ENCODE measurements around the gene TMEM147.

DNA sequence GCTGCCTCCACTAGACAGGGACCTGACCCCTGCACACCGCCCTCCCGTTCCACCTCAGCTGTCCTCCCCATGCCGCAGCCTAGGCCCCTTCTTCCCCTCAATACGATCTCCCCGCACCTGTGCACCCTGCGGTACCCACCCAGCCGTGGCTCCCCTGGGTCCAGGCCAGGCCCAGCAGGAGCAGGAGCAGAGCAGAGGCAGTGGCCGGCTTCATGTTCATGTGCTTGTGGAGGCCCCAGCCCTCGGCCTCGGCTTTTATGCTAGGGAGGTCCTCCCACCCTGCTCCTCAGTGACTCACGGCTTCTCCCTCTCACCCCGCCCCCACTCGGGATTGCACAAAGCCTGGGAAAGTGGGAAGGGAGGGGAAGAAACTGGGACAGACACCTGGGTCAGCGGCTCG lies 43.7 kb upstream of the TMEM147 start:
- TF ChIP-seq POLR2A (IDR thresholded peaks at IDR 0.05; ENCODE audit: insufficient read depth in 1 of 2, low read depth in 2 of 2, low read length in 2 of 2) (no peak), SIN3A (IDR thresholded peaks at IDR 0.05; ENCODE audit: borderline replicate concordance, low read depth, low read length) (no peak), ZNF451 (CRISPR knock-in tag; IDR thresholded peaks at IDR 0.05) (no peak), TEAD2 (CRISPR knock-in tag; IDR thresholded peaks at IDR 0.05) (no peak), KAT8 (CRISPR knock-in tag; IDR thresholded peaks at IDR 0.05) (no peak), CTCF (CRISPR knock-in tag; IDR thresholded peaks at IDR 0.05) (no peak), EP300 (IDR thresholded peaks at IDR 0.05; ENCODE audit: low read depth in 2 of 2, low read length in 2 of 2) (no peak), EP300 (CRISPR knock-in tag; IDR thresholded peaks at IDR 0.05; ENCODE audit: borderline replicate concordance) (no peak), HNRNPK (IDR thresholded peaks at IDR 0.05; ENCODE audit: low read depth, low read length, poor library complexity, severe bottlenecking) (no peak)
- TF ChIP-seq, protein P1, sequence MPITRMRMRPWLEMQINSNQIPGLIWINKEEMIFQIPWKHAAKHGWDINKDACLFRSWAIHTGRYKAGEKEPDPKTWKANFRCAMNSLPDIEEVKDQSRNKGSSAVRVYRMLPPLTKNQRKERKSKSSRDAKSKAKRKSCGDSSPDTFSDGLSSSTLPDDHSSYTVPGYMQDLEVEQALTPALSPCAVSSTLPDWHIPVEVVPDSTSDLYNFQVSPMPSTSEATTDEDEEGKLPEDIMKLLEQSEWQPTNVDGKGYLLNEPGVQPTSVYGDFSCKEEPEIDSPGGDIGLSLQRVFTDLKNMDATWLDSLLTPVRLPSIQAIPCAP (CRISPR knock-in tag; IDR thresholded peaks at IDR 0.05; ENCODE audit: low read depth): no peak

All from HepG2 (cell line).